ENCODE results near the gene LTN1. TPM values are rescaled to one million over a fixed set of nuclear protein-coding genes. Genes with fewer than 3 reads are reported as not detected.

Gene LTN1
- total and polyA plus RNA-seq, 8 donors: 21.8 to 44.7 (median 36.2) TPM

DNA sequence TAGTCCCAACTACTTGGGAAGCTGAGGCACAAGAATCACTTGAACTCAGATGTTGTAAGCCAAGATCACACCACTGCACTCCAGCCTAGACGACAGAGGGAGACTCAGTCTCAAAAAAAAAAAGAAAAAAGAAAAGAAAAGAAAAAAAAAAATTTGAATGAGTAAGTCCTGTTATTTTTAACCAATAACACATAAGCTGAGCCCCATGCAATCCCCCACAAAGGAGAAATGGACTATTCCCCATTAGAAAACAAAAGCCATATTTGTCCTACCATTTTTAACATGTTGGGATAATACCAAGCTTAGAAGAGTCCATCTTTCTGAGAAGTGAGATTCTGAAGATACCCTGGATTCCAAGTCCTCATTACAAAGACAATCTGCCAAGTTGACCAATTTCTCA lies 32.4 kb downstream of the LTN1 start:
- ATAC-seq (no peak), DNase-seq (no peak)
- no peaks in the 10 kb centered on the region for H3K9me3 ChIP-seq
- H3K27me3 ChIP-seq: no peaks in the 10 kb centered on the region
- no peak overlapping the region for H3K4me3 ChIP-seq
- TF ChIP-seq, protein P1, sequence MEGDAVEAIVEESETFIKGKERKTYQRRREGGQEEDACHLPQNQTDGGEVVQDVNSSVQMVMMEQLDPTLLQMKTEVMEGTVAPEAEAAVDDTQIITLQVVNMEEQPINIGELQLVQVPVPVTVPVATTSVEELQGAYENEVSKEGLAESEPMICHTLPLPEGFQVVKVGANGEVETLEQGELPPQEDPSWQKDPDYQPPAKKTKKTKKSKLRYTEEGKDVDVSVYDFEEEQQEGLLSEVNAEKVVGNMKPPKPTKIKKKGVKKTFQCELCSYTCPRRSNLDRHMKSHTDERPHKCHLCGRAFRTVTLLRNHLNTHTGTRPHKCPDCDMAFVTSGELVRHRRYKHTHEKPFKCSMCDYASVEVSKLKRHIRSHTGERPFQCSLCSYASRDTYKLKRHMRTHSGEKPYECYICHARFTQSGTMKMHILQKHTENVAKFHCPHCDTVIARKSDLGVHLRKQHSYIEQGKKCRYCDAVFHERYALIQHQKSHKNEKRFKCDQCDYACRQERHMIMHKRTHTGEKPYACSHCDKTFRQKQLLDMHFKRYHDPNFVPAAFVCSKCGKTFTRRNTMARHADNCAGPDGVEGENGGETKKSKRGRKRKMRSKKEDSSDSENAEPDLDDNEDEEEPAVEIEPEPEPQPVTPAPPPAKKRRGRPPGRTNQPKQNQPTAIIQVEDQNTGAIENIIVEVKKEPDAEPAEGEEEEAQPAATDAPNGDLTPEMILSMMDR (IDR thresholded peaks at IDR 0.05): no peak
- no peak overlapping the region for H3K27ac ChIP-seq
- intact Hi-C loops (cut with DNase I): no loop called here
- H3K4me1 ChIP-seq: no peaks in the 10 kb centered on the region
- peaks cover 3 to 91% of the 10 kb centered on the region in 2 donors for H3K36me3 ChIP-seq

DNA sequence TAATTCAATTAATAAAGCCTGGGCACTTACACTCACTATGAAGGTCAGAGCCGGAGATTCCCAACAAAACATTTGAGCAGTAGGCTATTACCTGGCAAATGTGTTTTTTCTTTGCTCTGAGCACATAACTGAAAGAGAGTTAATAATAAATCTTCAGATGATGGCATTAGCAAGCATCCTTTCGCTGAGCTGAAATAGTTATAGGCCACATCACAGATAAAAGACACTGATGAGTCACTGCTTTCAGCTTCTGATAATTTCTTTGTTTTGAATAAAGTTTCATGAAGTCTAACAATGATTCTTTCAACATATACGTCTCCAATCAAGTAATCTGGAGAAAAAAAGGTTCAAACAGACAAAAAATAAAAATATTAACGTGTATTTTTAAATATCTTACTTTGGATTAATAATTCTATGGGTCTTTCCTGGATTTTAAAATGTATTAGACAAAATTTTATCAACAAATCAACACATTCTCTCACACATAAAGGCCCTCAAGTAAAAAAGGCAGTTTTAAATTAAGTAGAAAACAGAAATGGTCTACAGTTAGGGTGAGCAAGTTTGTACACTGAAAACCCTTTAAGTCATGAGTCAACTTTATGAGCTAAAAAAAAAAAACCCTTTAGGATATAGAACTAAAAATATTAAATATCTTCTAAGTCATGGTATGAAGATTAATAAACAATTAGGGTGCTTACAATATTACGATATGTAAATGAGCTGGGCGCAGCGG lies 33.1 kb downstream of the LTN1 start:
- ATAC-seq: no peak
- H3K4me1 ChIP-seq: no peaks in the 10 kb centered on the region
- no peaks in the 10 kb centered on the region for H3K27me3 ChIP-seq
- H3K9me3 ChIP-seq: no peaks in the 10 kb centered on the region
- H3K36me3 ChIP-seq: peaks cover 0 to 89% of the 10 kb centered on the region in 2 donors
- no peak for DNase-seq
- no peak overlapping the region for H3K4me3 ChIP-seq
- no peak overlapping the region for H3K27ac ChIP-seq
- intact Hi-C loops (cut with DNase I): no loop called here
- TF ChIP-seq, protein P1 (IDR thresholded peaks at IDR 0.05): no peak

DNA sequence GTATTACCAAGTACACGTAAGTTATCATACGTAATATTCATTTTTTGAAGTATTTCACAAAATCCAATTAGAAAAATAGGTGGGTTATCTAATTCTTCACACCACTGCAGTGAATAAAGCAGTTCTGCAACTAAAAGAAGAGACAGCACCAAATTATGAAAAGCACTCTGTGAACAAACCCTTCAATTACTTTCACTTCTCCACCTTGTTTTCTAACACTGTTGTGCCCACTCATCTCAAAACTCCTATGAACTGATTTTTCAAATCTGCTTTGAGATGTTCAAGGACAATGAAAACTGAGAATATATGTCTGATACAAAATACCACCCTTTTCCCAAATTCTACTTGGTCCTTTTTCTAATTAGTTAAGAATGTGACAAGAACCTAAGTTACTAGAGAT lies 39.4 kb downstream of the LTN1 start:
- Histone ChIP-seq H3K9me3 (no peaks in the 10 kb centered on the region), H3K4me3 (no peak overlapping the region), H3K27me3 (no peaks in the 10 kb centered on the region), H3K36me3 (peaks cover 0 to 90% of the 10 kb centered on the region in 2 donors), H3K27ac (no peak overlapping the region), H3K4me1 (no peaks in the 10 kb centered on the region)
- intact Hi-C loops (cut with DNase I): no loop called here
- DNase-seq (no peak), ATAC-seq (no peak)
- TF ChIP-seq, protein P1 (IDR thresholded peaks at IDR 0.05): no peak

DNA sequence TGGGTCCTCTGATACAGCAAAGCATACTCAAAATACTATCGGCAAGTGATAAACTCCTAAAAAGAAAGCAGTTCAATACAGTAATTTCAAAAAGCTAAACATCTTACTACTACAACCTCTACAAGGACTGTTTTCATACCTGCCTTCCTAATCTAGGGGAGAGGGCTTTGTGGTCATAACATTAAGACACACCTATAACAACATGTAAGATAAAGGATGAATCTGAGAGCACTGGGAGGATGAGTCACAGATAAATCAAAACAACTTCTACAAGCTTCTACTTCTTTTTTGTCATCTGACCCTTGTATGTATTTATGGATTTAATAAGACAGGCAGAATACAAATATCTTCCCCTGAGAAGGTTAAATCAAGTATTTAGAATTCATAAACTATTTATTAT lies 40.0 kb downstream of the LTN1 start:
- TF ChIP-seq, protein P1 (IDR thresholded peaks at IDR 0.05): no peak

DNA sequence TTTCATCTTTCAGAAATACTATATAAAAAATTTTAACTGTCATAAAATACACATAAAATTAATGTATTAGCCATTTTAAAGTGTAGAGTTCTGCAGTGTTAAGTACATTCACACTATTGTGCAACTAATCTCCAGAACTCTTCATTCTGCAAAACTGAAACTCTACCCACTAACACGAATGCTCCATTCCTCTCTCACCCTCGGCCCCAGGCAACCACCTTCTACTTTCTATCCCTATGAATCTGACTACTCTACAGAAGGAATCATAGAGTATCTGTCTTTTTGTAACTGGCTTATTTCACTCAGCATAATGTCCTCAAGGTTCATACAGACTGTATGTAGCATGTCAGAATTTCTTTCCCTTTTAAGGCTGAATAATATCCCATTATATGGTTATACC lies 43.4 kb downstream of the LTN1 start:
- TF ChIP-seq, protein P1 (IDR thresholded peaks at IDR 0.05): no peak

More for the DNA sequence above, 40.0 kb downstream of the LTN1 start:
- H3K27ac ChIP-seq: no peak overlapping the region
- DNase-seq: no peak
- H3K4me3 ChIP-seq: no peak overlapping the region
- no peak for ATAC-seq
- H3K36me3 ChIP-seq: peaks cover 0 to 85% of the 10 kb centered on the region in 2 donors
- H3K4me1 ChIP-seq: no peaks in the 10 kb centered on the region
- intact Hi-C loops (cut with DNase I): no loop called here
- no peaks in the 10 kb centered on the region for H3K9me3 ChIP-seq
- no peaks in the 10 kb centered on the region for H3K27me3 ChIP-seq

More for the DNA sequence above, 43.4 kb downstream of the LTN1 start:
- H3K36me3 ChIP-seq: peaks cover 0 to 88% of the 10 kb centered on the region in 2 donors
- DNase-seq (no peak), ATAC-seq (no peak)
- no peaks in the 10 kb centered on the region for H3K9me3 ChIP-seq
- intact Hi-C loops (cut with DNase I): no loop called here
- H3K4me1 ChIP-seq: no peaks in the 10 kb centered on the region
- H3K4me3 ChIP-seq: no peak overlapping the region
- H3K27me3 ChIP-seq: no peaks in the 10 kb centered on the region
- H3K27ac ChIP-seq: no peak overlapping the region

Measured in left lung (tissue), 10 donors.